Right renal cortex interstitium (tissue), 3 donors: ENCODE results near the gene ZNF74. TPM values are rescaled to one million over a fixed set of nuclear protein-coding genes. Genes with fewer than 3 reads are reported as not detected.
"Not testable (repeated sequence)": the region's sequence is repeated elsewhere in the genome, so short reads cannot be mapped to it uniquely, and the experiment has no call there.

Source experiments
- DNase-seq, 3 donors: peaks; one replicate each; pipeline ENCODE4 v3.0.0-alpha.2; 2013; ENCODE audit warnings: low read depth in 3 of 3, low spot score in 2 of 3
- polyA plus RNA-seq, 3 donors: library from polyadenylated mRNA; unstranded; fragments of 120-200 nt; gene quantifications; one replicate each; pipeline ENCODE4 v1.2.1, GENCODE V29; 2013; ENCODE audit not compliant: insufficient read length in 3 of 3

ZNF74 gene
- polyA plus RNA-seq, 3 donors: 15.3 to 15.9 (median 15.9) TPM

- DNase-seq: no peak
Measured at GRCh38 chr22:20399866-20400605, 6.1 kb downstream of the ZNF74 start.

- no peak for DNase-seq
Measured at GRCh38 chr22:20400606-20401375, 6.8 kb downstream of the ZNF74 start.

GRCh38 chr22:20401376-20402014, 7.5 kb downstream of the ZNF74 start:
- DNase-seq: no peak

GRCh38 chr22:20402960-20403778, 9.2 kb downstream of the ZNF74 start:
- DNase-seq: no peak

GRCh38 chr22:20403779-20404140, 9.8 kb downstream of the ZNF74 start:
- no peak for DNase-seq

GRCh38 chr22:20404881-20405280, 10.9 kb downstream of the ZNF74 start:
- no peak for DNase-seq

GRCh38 chr22:20405291-20405930, 11.5 kb downstream of the ZNF74 start:
- no peak for DNase-seq

- no peak for DNase-seq
Measured at GRCh38 chr22:20405931-20406685, 12.2 kb downstream of the ZNF74 start.

- no peak for DNase-seq
Measured at GRCh38 chr22:20406686-20407408, 12.9 kb downstream of the ZNF74 start.

GRCh38 chr22:20407829-20408228, 13.9 kb downstream of the ZNF74 start:
- no peak for DNase-seq

- no peak for DNase-seq
Measured at GRCh38 chr22:20408891-20409290, 14.9 kb downstream of the ZNF74 start.

GRCh38 chr22:20409385-20409784, 15.4 kb downstream of the ZNF74 start:
- DNase-seq: not testable (repeated sequence)

GRCh38 chr22:20412474-20413216, 18.7 kb downstream of the ZNF74 start:
- no peak for DNase-seq

GRCh38 chr22:20413217-20414058, 19.5 kb downstream of the ZNF74 start:
- no peak for DNase-seq

GRCh38 chr22:20414059-20414440, 20.1 kb downstream of the ZNF74 start:
- DNase-seq: no peak

- no peak for DNase-seq
Measured at GRCh38 chr22:20414450-20414849, 20.5 kb downstream of the ZNF74 start.

- DNase-seq: not testable (repeated sequence)
Measured at GRCh38 chr22:20415241-20415640, 21.3 kb downstream of the ZNF74 start.
